ENCODE results near the gene TEKT4.

DNA sequence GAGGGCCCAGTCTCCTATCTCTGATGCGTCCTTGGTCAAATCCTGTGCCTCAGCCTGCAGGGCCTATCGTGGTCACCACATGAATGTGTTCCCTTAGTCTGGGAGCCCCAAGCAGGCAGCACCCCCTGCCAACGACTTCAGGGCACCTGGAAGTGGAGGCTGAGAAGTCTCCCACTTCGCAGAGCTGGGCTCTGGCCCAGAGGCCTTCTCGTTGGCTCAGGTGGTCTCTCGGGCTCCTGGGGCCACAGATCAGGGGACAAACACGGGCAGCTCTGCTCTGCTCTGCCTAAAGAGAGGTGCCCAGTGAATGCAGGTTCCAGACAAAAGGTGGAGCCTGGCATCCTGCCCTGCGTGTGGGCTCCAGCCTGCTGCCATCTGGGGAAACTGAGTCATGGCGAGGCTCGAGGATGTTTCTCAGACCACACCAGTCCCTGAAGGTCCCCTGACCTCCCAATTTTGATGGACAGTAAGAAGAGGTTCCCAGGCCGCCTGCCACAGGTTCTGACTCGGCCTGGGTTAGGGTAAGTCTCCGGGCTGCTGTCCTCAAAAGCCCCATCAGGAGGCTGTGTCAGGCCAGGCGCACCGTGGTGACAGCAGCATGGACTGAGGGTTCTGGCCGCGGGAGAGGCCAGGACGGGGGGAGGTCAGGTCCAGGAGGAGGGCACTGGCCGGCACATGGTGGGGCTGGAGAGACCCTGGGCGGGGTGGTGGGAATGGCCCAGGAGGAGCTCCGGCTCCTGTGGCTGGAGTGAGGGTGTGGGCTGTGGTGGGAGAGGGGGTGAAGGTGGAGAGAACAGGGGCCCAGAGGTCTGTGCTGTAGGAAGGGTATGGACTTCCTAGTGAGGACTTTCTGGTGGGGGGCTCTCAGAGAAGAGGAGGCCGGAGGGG lies 1.4 kb upstream of the TEKT4 start:
- TF ChIP-seq CTCF (IDR thresholded peaks at IDR 0.05), result no peak
- TF ChIP-seq POLR2A (IDR thresholded peaks at IDR 0.05), result no peak

Measured in body of pancreas (tissue), 4 donors.